Ureter (tissue), 1 donor: ENCODE measurements around the gene KSR2. TPM values are rescaled to one million over a fixed set of nuclear protein-coding genes. Genes with fewer than 3 reads are reported as not detected.

Source experiments
- DNase-seq: peaks from one replicate; pipeline ENCODE4 v3.0.0-alpha.2; 2020; ENCODE audit warnings: low spot score
- total RNA-seq: library from RNA; stranded (reverse); gene quantifications from one replicate; pipeline ENCODE4 v1.2.4, GENCODE V29; 2023
- donor health status: DM: yes; HTN: yes; CAD: no.

Gene KSR2
- total RNA-seq, 1 donor from 2014 or later, result 8.6 TPM

DNA sequence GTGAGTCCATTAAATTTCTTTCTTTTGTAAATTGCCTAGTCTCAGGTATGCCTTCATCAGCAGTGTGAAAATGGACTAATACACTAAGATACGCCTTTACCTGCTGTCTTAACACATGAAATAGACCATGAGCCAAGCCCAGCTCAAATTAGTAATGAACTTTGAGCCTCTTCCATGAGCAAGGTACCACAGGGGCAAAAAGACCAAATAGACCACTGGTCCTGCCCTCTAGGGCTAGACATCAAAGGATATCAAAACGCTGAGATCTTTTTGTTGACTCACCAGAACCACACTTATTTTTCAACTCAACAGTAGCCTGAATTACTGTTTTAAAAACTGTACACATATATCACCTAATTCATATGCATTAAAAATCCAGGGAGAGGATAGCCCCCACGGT lies 469.9 kb downstream of the KSR2 start:
- DNase-seq, result no peak

- no peak for DNase-seq
Measured at GRCh38 chr12:117498256-117498655, 470.5 kb downstream of the KSR2 start.

- no peak for DNase-seq
Measured at GRCh38 chr12:117497407-117497806, 471.4 kb downstream of the KSR2 start.

- no peak for DNase-seq
Measured at GRCh38 chr12:117494833-117495655, 473.7 kb downstream of the KSR2 start.

- no peak for DNase-seq
Measured at GRCh38 chr12:117491711-117492110, 477.1 kb downstream of the KSR2 start.

GRCh38 chr12:117490130-117490529 lies 478.7 kb downstream of the KSR2 start:
- DNase-seq, result no peak

DNA sequence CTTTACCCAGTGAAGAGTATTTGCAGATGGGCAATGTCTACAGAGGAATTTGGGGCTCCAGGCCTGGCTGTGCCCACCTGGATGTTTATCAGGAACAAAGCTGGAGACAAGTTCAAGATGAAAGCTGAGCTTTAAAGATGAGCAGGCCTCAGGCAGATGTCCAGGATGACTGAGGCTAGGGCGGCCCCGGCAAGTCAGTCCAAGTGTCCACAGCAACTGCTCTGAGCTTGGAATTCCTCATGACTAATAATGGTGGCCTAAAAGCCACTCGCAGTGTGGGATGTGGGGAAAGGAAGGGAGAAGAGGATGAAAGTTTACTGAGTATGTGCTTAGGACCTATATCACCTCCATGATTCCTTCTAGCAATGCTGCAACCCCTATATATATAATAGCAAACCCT lies 479.1 kb downstream of the KSR2 start:
- no peak for DNase-seq

DNA sequence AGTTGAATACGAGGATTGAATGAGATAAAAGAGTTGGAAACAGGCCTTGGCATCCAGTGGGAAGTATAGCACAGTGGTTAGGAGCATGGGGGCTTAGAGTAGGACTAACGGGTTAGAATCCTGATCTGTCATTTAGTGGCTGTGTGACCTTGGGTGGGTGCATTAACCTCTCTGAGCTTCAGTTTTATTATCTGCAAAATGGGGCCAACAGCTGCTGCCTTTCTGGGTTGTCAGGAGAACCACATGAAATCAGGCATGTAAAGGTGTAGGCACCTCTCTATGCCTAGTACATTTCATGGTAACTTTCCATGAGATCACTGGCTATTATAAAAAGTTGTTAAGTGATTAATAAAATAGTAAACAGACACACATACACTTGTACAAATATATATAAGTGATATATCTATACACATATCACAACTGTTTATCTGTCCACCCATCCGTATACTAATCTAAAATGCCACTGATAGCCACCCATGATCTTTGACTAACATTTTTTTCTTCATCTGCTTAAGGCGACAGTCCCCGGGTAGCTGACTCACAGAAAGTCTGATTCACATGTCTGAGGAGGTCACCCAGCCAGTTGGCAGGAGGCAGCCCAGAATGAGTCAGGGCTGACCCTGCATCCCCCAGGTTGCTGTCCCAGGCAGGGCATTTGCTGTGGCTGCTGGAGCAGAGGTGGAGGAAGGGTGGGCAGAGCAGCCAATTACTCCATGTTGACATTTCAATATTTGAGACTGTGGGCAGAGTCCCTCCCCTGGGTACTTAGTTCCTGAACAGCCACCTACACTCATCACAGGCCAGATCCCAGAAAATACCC lies 481.7 kb downstream of the KSR2 start:
- no peak for DNase-seq

- DNase-seq, result no peak
Measured at GRCh38 chr12:117485984-117486839, 482.6 kb downstream of the KSR2 start.

DNA sequence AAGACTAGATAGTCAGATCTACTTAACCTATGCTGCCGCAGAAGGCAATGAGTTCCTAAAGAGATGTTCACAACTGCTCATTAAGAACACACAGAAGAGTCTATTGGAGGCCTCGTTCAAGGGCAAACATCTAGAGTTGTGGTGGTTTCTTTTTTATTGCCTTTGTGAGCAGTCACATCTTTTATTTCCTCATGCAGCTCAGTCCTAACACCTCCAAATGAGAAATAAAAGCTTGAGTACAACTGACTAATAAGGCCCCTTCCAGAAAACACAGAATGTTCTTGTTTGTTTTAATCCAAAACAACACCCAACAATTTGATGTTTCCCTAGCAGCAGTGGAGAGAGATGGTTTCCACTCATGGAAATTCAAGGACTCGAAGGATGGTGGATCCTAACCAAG lies 483.9 kb downstream of the KSR2 start:
- no peak for DNase-seq

DNA sequence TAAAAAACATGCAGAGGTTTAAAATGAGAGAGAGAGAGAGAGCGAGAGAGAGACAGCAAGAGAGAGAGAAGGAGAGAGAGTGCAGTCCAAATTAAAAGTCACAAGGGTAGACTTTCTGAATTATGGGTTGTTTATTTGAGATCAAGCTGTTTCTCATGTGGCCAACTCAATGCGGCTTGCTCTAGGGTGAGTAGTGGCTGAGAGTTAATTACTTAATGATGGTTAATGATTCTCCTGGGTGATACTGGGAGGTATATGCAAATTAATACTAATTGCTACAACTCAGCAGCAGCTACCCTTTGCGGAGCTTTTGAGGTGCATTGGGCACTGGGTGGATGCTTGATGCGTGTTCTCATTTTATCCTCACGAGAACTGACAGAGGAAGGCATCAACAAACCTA lies 485.3 kb downstream of the KSR2 start:
- DNase-seq, result no peak

GRCh38 chr12:117481470-117481869 lies 487.3 kb downstream of the KSR2 start:
- no peak for DNase-seq

DNA sequence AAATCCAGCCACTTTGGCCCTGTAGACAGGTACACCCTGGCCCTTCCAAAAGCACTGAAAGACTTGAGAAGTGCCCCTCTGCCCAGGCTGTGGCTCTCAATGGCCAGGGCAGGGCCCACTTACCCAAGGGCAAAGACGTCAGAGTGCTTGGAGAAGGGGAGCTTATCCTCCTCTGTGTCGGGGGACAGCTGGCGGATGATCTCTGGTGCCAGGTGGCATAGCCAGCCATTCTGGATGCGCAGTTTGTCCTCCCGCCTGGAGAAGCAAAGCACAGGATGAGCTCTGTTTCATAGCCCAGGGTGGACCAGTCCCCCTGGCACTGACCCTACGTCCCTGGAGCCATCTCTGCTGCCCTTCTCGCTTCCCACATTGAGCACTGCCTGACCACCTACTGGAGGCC lies 492.4 kb downstream of the KSR2 start:
- DNase-seq, result no peak

- no peak for DNase-seq
Measured at GRCh38 chr12:117473856-117474255, 494.9 kb downstream of the KSR2 start.

GRCh38 chr12:117472983-117473382 lies 495.8 kb downstream of the KSR2 start:
- no peak for DNase-seq

DNA sequence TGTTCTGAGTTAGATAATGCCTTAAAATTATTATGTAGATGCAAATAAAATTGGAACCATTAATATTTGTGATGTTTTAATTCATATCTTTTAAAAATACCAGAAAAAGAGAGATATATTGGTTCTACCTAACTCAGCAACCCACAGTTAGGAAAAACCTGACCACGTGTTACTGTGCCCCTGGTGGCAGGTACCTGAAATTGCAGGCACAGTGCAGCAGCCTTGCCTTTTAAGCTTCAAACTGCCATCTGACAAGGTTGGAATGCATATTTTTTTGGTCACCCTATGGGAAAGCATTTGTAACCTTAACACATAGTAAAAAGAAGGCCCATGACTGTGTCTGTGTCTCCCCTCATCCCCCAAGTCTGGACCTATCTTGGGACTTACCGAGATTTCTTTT lies 498.0 kb downstream of the KSR2 start:
- no peak for DNase-seq

GRCh38 chr12:117469883-117470483 lies 498.8 kb downstream of the KSR2 start:
- no peak for DNase-seq

- DNase-seq, result no peak
Measured at GRCh38 chr12:117468016-117468415, 500.8 kb downstream of the KSR2 start.

DNA sequence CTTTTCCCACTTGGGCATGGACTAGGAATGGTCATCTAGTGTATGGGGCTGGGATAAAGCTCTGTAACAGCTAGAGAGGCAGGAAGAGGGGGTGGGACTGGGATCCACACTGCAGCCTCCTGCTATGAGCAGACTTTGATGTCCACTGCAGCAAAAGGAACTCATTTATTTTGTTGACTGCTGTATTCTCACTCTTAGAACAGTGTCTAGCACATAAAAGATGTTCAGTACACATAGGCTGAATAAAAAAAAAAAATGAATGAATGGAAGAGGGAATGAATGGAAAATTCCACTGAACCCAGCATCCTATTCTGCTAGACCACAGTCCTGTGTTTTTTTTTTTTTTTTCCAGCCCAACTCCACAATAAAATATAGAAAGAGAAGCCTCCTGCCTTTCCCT lies 501.2 kb downstream of the KSR2 start:
- DNase-seq, result no peak

GRCh38 chr12:117466677-117467362 lies 502.0 kb downstream of the KSR2 start:
- no peak for DNase-seq

GRCh38 chr12:117461732-117462131 lies 507.1 kb downstream of the KSR2 start:
- no peak for DNase-seq
